ENCODE measurements around the gene LNX2.

LNX2 gene

DNA sequence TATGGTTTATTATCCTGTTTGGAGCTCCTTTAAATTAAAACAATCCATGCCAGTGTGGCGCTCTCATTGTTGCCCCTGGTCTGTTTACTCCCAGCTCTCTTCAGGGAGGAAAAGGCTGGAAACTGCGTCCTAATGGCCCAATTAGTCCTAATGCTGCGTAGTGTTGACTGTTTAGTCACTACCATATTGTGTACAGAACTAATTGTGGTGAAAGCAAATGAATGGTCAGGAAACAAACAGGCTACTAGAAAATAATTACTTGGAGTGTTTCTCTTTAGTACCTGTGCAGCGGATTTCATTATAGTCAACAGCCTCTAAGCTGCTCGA is 115.5 kb downstream of the LNX2 start:
- no peak for DNase-seq (ENCODE audit: low read depth in 2 of 2)

- DNase-seq (ENCODE audit: low read depth in 2 of 2): no peak
These were observed 116.0 kb downstream of the LNX2 start for GRCh38 chr13:27504128-27504867.

DNA sequence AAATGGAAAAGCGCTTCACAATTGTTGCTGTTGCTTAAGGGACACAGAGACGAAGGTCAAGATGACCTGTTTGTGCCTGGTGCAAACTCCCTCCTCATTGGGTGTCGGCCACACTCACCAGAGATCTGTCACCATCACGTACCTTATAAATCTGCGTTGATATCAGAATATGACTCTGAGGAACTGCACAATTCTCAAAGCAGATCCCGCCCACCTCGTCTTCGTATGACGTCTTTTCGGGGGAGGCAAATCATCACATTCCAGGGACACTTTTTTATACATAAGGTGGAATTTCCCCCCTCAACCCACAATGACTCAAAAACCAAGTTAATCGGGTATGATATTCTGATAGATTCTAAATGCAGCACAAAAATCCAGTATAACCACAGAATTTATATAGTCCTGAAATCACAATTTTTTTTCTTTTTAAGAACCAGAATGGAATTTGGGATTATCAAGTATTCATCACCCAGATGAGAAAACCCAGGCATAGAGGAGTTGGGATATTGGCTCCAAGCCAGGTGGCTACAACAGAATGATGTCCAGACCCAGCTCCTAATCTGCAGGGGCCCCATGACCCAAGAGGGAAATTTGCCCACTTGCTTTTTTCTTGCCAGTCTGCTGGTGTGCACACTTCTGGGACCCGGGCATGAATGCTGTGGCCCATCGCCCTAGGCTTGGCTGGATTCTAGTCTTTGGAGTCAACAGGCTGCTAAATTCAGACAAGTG is 119.4 kb downstream of the LNX2 start:
- DNase-seq (ENCODE audit: low read depth in 2 of 2): no peak

DNA sequence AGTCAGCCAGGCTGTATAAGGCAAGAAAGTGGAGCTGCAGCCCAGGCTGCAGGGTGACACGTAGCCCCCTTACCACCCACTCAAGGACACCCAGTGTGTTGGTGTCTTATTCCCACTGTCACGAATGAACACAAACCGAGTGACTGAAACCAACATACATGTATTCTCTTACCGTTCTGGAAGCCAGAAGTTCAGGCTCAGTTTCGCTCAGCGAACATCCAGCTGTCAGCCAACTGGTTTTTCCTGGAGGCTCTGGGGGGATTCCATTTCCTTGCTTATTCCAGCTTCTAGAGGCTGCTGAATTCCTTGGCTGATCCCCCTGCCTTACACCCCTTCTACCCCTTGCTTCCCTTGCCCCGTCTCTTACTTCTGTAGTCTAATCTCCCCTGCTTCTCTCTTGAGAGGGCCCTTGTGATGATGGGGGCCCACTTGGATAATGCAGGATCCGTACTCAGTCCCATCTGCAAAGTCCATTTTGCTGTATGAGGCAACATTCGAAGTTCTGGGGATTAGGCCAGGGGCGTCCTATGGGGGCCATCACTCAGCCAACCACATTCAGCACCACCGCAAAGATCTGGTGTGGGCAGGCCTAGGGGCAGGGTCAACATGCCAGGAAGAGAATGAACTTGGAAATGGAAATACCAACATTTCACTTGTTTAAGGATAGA is 122.6 kb downstream of the LNX2 start:
- no peak for DNase-seq (ENCODE audit: low read depth in 2 of 2)

DNA sequence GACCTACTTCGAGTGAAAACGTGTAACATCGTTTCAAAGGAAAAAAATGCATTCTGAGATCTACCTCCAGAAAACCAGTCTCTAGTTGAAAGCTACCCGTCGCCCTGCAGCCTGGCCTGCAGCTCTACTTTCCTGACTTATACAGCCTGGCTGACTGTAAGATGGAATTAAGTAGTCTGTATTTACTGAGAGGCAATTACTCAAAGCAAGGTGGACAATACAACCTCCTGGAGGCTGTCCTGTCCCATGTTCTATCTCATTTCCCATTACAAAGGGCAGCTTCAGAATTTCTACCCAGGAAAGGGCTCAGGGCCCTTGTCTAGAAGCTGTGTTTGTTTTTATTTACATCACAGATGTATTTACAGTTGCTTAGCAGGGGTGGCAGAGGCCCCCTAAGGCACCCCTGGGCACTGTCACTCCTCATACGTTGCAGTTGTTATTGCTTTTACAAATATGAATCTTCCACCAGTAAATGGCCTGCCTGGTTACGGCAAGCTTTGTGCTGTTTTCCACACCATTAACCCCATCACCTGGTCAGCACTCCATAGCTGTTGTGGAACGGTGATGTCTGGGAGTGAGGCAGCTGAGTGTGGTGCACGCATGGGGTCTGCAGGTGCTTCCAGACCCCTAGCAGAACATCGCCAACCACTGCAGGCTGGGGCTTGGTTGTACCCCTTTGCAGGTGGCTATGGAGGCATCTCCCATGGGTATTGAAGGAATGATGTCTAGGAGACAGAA is 123.6 kb downstream of the LNX2 start:
- DNase-seq (ENCODE audit: low read depth in 2 of 2): no peak

GRCh38 chr13:27496006-27496405 is 124.3 kb downstream of the LNX2 start:
- no peak for DNase-seq (ENCODE audit: low read depth in 2 of 2)
